ENCODE data around the gene SPACDR. TPM values are rescaled to one million over a fixed set of nuclear protein-coding genes. Genes with fewer than 3 reads are reported as not detected.

Gene SPACDR
- total and polyA plus RNA-seq, 9 of the 15 experiments (the other 6 are each of a cell fraction or from before 2014, with no cell fraction given) = 0.07 to 0.55 (median 0.14) TPM; not detected in 1

DNA sequence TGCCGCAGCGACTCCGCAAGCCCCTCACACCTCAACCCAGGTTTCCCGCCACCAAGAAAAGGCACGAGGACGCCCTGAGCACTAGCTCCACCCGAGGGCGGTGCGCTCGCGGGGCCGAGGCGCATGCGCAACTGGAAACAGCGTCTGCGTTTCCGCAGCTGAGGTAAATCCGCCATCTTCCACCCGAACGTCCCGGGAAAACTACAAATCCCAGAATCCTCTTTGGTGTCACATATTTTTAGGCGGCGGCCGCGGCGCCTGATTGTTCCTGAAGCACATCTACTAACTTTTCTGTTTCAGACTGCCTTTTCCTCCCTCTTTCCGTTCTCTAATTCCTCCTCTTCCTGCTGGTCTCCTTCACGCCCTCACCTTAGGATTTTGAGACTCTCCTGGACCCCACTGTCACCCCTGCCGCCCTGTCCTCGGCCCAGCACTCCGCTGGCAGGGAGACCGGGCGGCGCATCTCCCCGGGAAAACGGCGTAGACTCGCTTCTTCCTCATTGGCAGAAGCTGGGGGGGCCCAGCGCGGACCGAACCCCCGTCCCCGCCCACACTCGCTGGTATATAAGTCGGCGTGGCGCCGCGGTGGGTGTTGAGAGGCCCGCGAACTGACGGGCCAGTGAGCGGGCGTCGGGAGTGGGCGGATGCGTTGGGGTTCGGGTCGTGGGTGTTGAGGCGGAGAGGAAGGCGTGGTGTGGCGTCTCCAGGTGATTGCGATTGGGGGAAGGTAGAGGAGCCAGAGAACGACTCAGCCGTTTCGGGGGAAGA lies 35.7 kb downstream of the SPACDR start, which contains the start of gene ZCWPW1 (continued):
- TF ChIP-seq FOXP1 (CRISPR knock-in tag; IDR thresholded peaks at IDR 0.05) (peak; percentile 96), CSDE1 (IDR thresholded peaks at IDR 0.05) (peak in 1 of 2 experiments; percentile 92; a peak in 2 of 4 replicates), CBFA2T3 (IDR thresholded peaks at IDR 0.05) (peak; percentile 48), TCF7L2 (IDR thresholded peaks at IDR 0.05; ENCODE audit: low read depth, low read length) (no peak), ZNF830 (CRISPR knock-in tag; IDR thresholded peaks at IDR 0.05) (peak; percentile 97), ASH1L (IDR thresholded peaks at IDR 0.05; ENCODE audit: borderline replicate concordance, low read depth, partially characterized antibody) (peak; percentile 19), PCBP2 (IDR thresholded peaks at IDR 0.05; ENCODE audit: low read depth, low read length, poor library complexity, severe bottlenecking) (peak; percentile 77), HDAC8 (tag; IDR thresholded peaks at IDR 0.05) (peak; percentile 72; the same call in 1 of the 2 replicates), NFATC3 (IDR thresholded peaks at IDR 0.05) (peak; percentile 60; the same call in 1 of the 2 replicates), ZNF232 (CRISPR knock-in tag; IDR thresholded peaks at IDR 0.05) (peak; percentile 98), PTTG1 (tag; IDR thresholded peaks at IDR 0.05; ENCODE audit: low read depth) (no peak), TAL1 (IDR thresholded peaks at IDR 0.05) (no peak; the same call in 1 of the 2 replicates)
- TF ChIP-seq, protein P1, sequence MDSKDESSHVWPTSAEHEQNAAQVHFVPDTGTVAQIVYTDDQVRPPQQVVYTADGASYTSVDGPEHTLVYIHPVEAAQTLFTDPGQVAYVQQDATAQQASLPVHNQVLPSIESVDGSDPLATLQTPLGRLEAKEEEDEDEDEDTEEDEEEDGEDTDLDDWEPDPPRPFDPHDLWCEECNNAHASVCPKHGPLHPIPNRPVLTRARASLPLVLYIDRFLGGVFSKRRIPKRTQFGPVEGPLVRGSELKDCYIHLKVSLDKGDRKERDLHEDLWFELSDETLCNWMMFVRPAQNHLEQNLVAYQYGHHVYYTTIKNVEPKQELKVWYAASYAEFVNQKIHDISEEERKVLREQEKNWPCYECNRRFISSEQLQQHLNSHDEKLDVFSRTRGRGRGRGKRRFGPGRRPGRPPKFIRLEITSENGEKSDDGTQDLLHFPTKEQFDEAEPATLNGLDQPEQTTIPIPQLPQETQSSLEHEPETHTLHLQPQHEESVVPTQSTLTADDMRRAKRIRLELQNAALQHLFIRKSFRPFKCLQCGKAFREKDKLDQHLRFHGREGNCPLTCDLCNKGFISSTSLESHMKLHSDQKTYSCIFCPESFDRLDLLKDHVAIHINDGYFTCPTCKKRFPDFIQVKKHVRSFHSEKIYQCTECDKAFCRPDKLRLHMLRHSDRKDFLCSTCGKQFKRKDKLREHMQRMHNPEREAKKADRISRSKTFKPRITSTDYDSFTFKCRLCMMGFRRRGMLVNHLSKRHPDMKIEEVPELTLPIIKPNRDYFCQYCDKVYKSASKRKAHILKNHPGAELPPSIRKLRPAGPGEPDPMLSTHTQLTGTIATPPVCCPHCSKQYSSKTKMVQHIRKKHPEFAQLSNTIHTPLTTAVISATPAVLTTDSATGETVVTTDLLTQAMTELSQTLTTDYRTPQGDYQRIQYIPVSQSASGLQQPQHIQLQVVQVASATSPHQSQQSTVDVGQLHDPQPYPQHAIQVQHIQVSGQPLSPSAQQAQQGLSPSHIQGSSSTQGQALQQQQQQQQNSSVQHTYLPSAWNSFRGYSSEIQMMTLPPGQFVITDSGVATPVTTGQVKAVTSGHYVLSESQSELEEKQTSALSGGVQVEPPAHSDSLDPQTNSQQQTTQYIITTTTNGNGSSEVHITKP (IDR thresholded peaks at IDR 0.05; ENCODE audit: partially characterized antibody) = no peak
- TF ChIP-seq, protein P2, sequence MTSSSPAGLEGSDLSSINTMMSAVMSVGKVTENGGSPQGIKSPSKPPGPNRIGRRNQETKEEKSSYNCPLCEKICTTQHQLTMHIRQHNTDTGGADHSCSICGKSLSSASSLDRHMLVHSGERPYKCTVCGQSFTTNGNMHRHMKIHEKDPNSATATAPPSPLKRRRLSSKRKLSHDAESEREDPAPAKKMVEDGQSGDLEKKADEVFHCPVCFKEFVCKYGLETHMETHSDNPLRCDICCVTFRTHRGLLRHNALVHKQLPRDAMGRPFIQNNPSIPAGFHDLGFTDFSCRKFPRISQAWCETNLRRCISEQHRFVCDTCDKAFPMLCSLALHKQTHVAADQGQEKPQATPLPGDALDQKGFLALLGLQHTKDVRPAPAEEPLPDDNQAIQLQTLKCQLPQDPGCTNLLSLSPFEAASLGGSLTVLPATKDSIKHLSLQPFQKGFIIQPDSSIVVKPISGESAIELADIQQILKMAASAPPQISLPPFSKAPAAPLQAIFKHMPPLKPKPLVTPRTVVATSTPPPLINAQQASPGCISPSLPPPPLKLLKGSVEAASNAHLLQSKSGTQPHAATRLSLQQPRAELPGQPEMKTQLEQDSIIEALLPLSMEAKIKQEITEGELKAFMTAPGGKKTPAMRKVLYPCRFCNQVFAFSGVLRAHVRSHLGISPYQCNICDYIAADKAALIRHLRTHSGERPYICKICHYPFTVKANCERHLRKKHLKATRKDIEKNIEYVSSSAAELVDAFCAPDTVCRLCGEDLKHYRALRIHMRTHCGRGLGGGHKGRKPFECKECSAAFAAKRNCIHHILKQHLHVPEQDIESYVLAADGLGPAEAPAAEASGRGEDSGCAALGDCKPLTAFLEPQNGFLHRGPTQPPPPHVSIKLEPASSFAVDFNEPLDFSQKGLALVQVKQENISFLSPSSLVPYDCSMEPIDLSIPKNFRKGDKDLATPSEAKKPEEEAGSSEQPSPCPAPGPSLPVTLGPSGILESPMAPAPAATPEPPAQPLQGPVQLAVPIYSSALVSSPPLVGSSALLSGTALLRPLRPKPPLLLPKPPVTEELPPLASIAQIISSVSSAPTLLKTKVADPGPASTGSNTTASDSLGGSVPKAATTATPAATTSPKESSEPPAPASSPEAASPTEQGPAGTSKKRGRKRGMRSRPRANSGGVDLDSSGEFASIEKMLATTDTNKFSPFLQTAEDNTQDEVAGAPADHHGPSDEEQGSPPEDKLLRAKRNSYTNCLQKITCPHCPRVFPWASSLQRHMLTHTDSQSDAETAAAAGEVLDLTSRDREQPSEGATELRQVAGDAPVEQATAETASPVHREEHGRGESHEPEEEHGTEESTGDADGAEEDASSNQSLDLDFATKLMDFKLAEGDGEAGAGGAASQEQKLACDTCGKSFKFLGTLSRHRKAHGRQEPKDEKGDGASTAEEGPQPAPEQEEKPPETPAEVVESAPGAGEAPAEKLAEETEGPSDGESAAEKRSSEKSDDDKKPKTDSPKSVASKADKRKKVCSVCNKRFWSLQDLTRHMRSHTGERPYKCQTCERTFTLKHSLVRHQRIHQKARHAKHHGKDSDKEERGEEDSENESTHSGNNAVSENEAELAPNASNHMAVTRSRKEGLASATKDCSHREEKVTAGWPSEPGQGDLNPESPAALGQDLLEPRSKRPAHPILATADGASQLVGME (CRISPR knock-in tag; IDR thresholded peaks at IDR 0.05) = no peak
- TF ChIP-seq, protein P3, sequence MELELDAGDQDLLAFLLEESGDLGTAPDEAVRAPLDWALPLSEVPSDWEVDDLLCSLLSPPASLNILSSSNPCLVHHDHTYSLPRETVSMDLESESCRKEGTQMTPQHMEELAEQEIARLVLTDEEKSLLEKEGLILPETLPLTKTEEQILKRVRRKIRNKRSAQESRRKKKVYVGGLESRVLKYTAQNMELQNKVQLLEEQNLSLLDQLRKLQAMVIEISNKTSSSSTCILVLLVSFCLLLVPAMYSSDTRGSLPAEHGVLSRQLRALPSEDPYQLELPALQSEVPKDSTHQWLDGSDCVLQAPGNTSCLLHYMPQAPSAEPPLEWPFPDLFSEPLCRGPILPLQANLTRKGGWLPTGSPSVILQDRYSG (tag; conservative IDR thresholded peaks at IDR 0.05; ENCODE audit: low read depth) = peak; percentile 55; the same call in 1 of the 2 replicates
- TF ChIP-seq, protein P4, sequence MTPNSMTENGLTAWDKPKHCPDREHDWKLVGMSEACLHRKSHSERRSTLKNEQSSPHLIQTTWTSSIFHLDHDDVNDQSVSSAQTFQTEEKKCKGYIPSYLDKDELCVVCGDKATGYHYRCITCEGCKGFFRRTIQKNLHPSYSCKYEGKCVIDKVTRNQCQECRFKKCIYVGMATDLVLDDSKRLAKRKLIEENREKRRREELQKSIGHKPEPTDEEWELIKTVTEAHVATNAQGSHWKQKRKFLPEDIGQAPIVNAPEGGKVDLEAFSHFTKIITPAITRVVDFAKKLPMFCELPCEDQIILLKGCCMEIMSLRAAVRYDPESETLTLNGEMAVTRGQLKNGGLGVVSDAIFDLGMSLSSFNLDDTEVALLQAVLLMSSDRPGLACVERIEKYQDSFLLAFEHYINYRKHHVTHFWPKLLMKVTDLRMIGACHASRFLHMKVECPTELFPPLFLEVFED (CRISPR knock-in tag; conservative IDR thresholded peaks at IDR 0.05) = peak; percentile 99

Measured in K562 (cell line).